Measurements from ENCODE around the gene DEPDC5.

- TF ChIP-seq, protein P1, sequence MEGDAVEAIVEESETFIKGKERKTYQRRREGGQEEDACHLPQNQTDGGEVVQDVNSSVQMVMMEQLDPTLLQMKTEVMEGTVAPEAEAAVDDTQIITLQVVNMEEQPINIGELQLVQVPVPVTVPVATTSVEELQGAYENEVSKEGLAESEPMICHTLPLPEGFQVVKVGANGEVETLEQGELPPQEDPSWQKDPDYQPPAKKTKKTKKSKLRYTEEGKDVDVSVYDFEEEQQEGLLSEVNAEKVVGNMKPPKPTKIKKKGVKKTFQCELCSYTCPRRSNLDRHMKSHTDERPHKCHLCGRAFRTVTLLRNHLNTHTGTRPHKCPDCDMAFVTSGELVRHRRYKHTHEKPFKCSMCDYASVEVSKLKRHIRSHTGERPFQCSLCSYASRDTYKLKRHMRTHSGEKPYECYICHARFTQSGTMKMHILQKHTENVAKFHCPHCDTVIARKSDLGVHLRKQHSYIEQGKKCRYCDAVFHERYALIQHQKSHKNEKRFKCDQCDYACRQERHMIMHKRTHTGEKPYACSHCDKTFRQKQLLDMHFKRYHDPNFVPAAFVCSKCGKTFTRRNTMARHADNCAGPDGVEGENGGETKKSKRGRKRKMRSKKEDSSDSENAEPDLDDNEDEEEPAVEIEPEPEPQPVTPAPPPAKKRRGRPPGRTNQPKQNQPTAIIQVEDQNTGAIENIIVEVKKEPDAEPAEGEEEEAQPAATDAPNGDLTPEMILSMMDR (conservative IDR thresholded peaks at IDR 0.05): no peak
- TF ChIP-seq EZH2 (IDR thresholded peaks at IDR 0.05; ENCODE audit: low read depth): no peak
Observed at GRCh38 chr22:31954535-31955523, 201.0 kb downstream of the DEPDC5 start.

All from PC-9 (cell line).